DOHH2 (cell line): ENCODE results near the gene MEIS3.
"Not testable (repeated sequence)": the region's sequence is repeated elsewhere in the genome, so short reads cannot be mapped to it uniquely, and the experiment has no call there.

Source experiments
- H3F3A ChIP-seq: fragments of 200-600 bp; sonication (generic), shearing (Covaris generic); 2 replicates; pipeline ENCODE4 v1.6.0; 2016; ENCODE audit warnings: antibody characterized with exemption, mild to moderate bottlenecking; ENCODE audit not compliant: control insufficient read depth, insufficient read depth
- H3K27ac ChIP-seq: fragments of 200-600 bp; sonication (generic); 2 replicates; pipeline ENCODE4 v1.5.1; 2014; ENCODE audit warnings: low read depth, mild to moderate bottlenecking, low read length, moderate library complexity
- H3K27me3 ChIP-seq: fragments of 200-600 bp; sonication (generic); 2 replicates; pipeline ENCODE4 v1.6.1; 2014; ENCODE audit warnings: mild to moderate bottlenecking, low read length, mixed read lengths; ENCODE audit not compliant: control insufficient read depth
- H3K36me3 ChIP-seq: fragments of 200-600 bp; sonication (generic); 2 replicates; pipeline ENCODE4 v1.6.1; 2014; ENCODE audit warnings: mild to moderate bottlenecking, low read length, moderate library complexity, mixed read lengths; ENCODE audit not compliant: control insufficient read depth
- H3K4me1 ChIP-seq: fragments of 200-600 bp; sonication (generic); 2 replicates; pipeline ENCODE4 v1.6.1; 2014; ENCODE audit warnings: mild to moderate bottlenecking, low read length, mixed read lengths; ENCODE audit not compliant: control insufficient read depth
- H3K4me2 ChIP-seq: fragments of 200-600 bp; sonication (generic); 2 replicates; pipeline ENCODE4 v1.6.0; 2014; ENCODE audit warnings: mild to moderate bottlenecking, low read length, moderate library complexity
- H3K4me3 ChIP-seq: fragments of 200-600 bp; sonication (generic); 2 replicates; pipeline ENCODE4 v1.5.1; 2014; ENCODE audit warnings: mild to moderate bottlenecking, low read length, mixed read lengths
- H3K79me2 ChIP-seq: fragments of 200-600 bp; sonication (generic); 2 replicates; pipeline ENCODE4 v1.6.1; 2014; ENCODE audit warnings: mild to moderate bottlenecking, low read length, mixed read lengths; ENCODE audit not compliant: control insufficient read depth
- H3K9me2 ChIP-seq: fragments of 200-600 bp; sonication (generic); replicated peaks from 2 replicates; pipeline ENCODE4 v1.6.1; 2014; ENCODE audit warnings: mild to moderate bottlenecking, low read length, mixed read lengths; ENCODE audit not compliant: control insufficient read depth
- H3K9me3 ChIP-seq: fragments of 200-600 bp; sonication (generic); 2 replicates; pipeline ENCODE4 v1.6.1; 2014; ENCODE audit warnings: antibody characterized with exemption, low read length, mixed read lengths; ENCODE audit not compliant: control insufficient read depth, insufficient read depth
- H4K20me1 ChIP-seq: fragments of 200-600 bp; sonication (generic); 2 replicates; pipeline ENCODE4 v1.6.0; 2014; ENCODE audit warnings: low read depth, mild to moderate bottlenecking, antibody characterized with exemption, low read length, moderate library complexity; ENCODE audit not compliant: control insufficient read depth, insufficient read depth
- EZH2phosphoT487 ChIP-seq: fragments of 200-600 bp; sonication (generic); IDR thresholded peaks from 2 replicates; pipeline ENCODE4 v1.6.1; 2017; ENCODE audit warnings: borderline replicate concordance, mild to moderate bottlenecking, antibody characterized with exemption, low read length, moderate library complexity, mixed read lengths
- TF ChIP-seq, protein P1 (sequence below): fragments of 200-600 bp; sonication (generic); IDR thresholded peaks from one replicate; pipeline ENCODE4 v1.5.1; 2014; ENCODE audit warnings: antibody characterized with exemption, mild to moderate bottlenecking, low read depth, low read length; ENCODE audit not compliant: poor library complexity, severe bottlenecking

The MEIS3 gene

GRCh38 chr19:47390533-47391488, 28.5 kb downstream of the MEIS3 start:
- H3K27ac ChIP-seq: peak overlapping the region; percentile 98

GRCh38 chr19:47389150-47389556, 30.2 kb downstream of the MEIS3 start:
- Histone ChIP-seq H3K36me3 (no peaks in the 10 kb centered on the region; the same call in 1 of the 2 replicates), H3K9me2 (no peaks in the 10 kb centered on the region), H3K4me2 (peak overlapping the region; percentile 88), H3K27ac (peak overlapping the region; percentile 98), H3K9me3 (no peaks in the 10 kb centered on the region), H3K4me1 (peaks cover 64% of the 10 kb centered on the region), H4K20me1 (no peaks in the 10 kb centered on the region), H3K4me3 (peak overlapping the region; percentile 21), H3K27me3 (no peaks in the 10 kb centered on the region), H3K79me2 (no peaks in the 10 kb centered on the region), H3F3A (peaks cover 23% of the 10 kb centered on the region)
- TF ChIP-seq, protein P1, sequence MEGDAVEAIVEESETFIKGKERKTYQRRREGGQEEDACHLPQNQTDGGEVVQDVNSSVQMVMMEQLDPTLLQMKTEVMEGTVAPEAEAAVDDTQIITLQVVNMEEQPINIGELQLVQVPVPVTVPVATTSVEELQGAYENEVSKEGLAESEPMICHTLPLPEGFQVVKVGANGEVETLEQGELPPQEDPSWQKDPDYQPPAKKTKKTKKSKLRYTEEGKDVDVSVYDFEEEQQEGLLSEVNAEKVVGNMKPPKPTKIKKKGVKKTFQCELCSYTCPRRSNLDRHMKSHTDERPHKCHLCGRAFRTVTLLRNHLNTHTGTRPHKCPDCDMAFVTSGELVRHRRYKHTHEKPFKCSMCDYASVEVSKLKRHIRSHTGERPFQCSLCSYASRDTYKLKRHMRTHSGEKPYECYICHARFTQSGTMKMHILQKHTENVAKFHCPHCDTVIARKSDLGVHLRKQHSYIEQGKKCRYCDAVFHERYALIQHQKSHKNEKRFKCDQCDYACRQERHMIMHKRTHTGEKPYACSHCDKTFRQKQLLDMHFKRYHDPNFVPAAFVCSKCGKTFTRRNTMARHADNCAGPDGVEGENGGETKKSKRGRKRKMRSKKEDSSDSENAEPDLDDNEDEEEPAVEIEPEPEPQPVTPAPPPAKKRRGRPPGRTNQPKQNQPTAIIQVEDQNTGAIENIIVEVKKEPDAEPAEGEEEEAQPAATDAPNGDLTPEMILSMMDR: no peak
- no peak for TF ChIP-seq EZH2phosphoT487

More at GRCh38 chr19:47390533-47391488, 28.5 kb downstream of the MEIS3 start:
- H3K79me2 ChIP-seq: no peaks in the 10 kb centered on the region
- no peaks in the 10 kb centered on the region for H3K9me3 ChIP-seq
- H3F3A ChIP-seq: peaks cover 23% of the 10 kb centered on the region
- H3K4me3 ChIP-seq: peak overlapping the region; percentile 61
- no peaks in the 10 kb centered on the region for H3K9me2 ChIP-seq
- H3K27me3 ChIP-seq: no peaks in the 10 kb centered on the region
- H3K4me2 ChIP-seq: peak overlapping the region; percentile 88
- H3K4me1 ChIP-seq: peaks cover 66% of the 10 kb centered on the region
- H4K20me1 ChIP-seq: no peaks in the 10 kb centered on the region
- H3K36me3 ChIP-seq: no peaks in the 10 kb centered on the region; the same call in 1 of the 2 replicates
- TF ChIP-seq EZH2phosphoT487: no peak
- TF ChIP-seq, protein P1: no peak

- H3K36me3 ChIP-seq, H3K27me3 ChIP-seq, H4K20me1 ChIP-seq, H3K4me3 ChIP-seq, H3K79me2 ChIP-seq, H3K9me3 ChIP-seq, H3K9me2 ChIP-seq, H3K4me2 ChIP-seq: not testable (repeated sequence)
- Histone ChIP-seq H3F3A (peaks cover 24% of the 10 kb centered on the region), H3K4me1 (peaks cover 69% of the 10 kb centered on the region), H3K27ac (peak overlapping the region; percentile 98)
Measured at GRCh38 chr19:47388721-47389120, 30.6 kb downstream of the MEIS3 start.

GRCh38 chr19:47387623-47388022, 31.7 kb downstream of the MEIS3 start:
- H3K4me2 ChIP-seq, H3K27ac ChIP-seq, H3K4me3 ChIP-seq, H3K79me2 ChIP-seq, H3K9me3 ChIP-seq, H3K27me3 ChIP-seq, H4K20me1 ChIP-seq, H3K9me2 ChIP-seq, H3K36me3 ChIP-seq: not testable (repeated sequence)
- peaks cover 31% of the 10 kb centered on the region for H3F3A ChIP-seq
- peaks cover 74% of the 10 kb centered on the region for H3K4me1 ChIP-seq

- not testable (repeated sequence) for H3K27me3 ChIP-seq, H3K9me2 ChIP-seq, H4K20me1 ChIP-seq, H3K4me2 ChIP-seq, H3K36me3 ChIP-seq, H3K27ac ChIP-seq, H3K79me2 ChIP-seq, H3K4me3 ChIP-seq, H3K9me3 ChIP-seq
- Histone ChIP-seq H3F3A (peaks cover 31% of the 10 kb centered on the region), H3K4me1 (peaks cover 74% of the 10 kb centered on the region)
Measured at GRCh38 chr19:47386582-47386981, 32.7 kb downstream of the MEIS3 start.

DNA sequence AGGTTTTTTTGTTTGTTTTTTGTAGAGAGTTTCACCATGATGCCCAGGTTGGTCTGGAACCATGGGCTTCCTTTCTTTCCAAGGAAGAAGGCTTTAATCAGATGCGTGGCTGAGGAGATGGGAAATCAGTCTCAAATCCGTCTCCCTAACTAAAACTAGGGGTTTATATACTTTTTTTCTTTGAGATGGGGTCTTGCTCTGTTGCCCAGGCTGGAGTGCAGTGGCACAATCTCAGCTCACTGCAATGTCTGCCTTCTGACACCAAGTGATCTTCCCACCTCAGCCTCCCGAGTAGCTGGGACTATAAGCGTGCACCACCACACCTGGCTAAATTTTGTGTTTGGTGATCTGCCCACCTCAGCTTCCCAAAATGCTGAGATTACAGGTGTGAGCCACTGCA, 34.8 kb downstream of the MEIS3 start:
- H3K9me3 ChIP-seq, H3K9me2 ChIP-seq, H3K27me3 ChIP-seq, H4K20me1 ChIP-seq, H3K4me3 ChIP-seq, H3K4me2 ChIP-seq, H3K79me2 ChIP-seq, H3K27ac ChIP-seq: not testable (repeated sequence)
- H3F3A ChIP-seq: peaks cover 25% of the 10 kb centered on the region
- peaks cover 29% of the 10 kb centered on the region for H3K36me3 ChIP-seq
- H3K4me1 ChIP-seq: peaks cover 74% of the 10 kb centered on the region
